HG03135 (cell line): ENCODE measurements around the gene SPG7.
A peak's percentile ranks its signal among the peaks of the same experiment; 100 is the strongest.

Experiments
- ATAC-seq: cut with Tn5 transposase; IDR thresholded peaks from one replicate; pipeline ENCODE4 v1.9.1; 2021; ENCODE audit warnings: mild to moderate bottlenecking, moderate library complexity; ENCODE audit not compliant: unreplicated experiment

Gene SPG7

GRCh38 chr16:89484923-89485679 is 23.1 kb upstream of the SPG7 start:
- peak; percentile 42 for ATAC-seq

- ATAC-seq = no peak
These were observed 22.4 kb upstream of the SPG7 start for GRCh38 chr16:89485701-89486246.

GRCh38 chr16:89489040-89489897 is 18.9 kb upstream of the SPG7 start:
- no peak for ATAC-seq

GRCh38 chr16:89489898-89490438 is 18.2 kb upstream of the SPG7 start:
- ATAC-seq = no peak

DNA sequence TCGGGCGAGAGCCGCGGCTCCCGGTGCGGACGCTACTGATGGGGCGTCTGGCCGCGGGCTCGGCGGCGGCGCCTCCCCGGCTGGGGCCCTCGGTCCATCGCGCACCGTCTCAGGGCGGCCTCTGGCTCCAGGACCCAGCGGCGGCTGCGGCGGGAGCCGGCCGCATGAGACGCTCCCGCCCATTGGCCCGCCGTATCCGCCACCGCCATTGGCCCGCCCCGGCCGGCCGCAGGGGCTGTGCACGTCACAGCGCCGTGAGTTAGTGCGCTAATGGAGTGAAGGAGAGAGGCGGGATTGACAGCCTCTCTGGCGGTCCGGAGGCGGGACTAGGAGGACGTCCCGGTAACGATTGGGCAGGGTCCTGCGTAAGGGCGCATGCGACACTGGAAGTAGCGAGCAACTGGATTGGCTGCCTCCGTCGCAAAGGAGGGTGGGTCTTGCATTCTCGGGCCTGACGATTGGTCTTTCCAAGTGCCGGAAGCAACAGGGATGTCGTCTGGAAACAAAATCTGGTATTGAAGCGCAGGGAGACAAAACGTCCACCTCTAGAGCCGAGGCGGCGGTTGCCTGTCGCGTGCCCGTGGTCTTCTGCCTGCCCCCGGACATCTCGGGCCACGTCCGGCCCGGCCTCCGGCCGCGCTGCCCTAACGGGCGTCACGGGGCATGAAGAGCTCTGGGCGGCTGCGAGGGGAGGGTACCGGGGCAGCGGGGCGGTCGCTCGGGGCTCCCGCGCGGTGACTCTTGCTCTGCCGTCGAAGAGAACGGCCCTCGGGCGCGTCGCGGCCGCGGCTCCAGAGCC is 17.6 kb upstream of the SPG7 start, which contains the start of gene ANKRD11:
TSS of gene ANKRD11 (minus strand) at position 123 of the 799 bp plus-strand sequence. CDS start 173,542 bp downstream, outside the sequence.
- ATAC-seq = peak; percentile 84

GRCh38 chr16:89491238-89491869 is 16.8 kb upstream of the SPG7 start:
- ATAC-seq = no peak

- ATAC-seq = no peak
These were observed 16.1 kb upstream of the SPG7 start for GRCh38 chr16:89491974-89492687.

GRCh38 chr16:89493776-89494175 is 14.4 kb upstream of the SPG7 start:
- no peak for ATAC-seq

- ATAC-seq = no peak
These were observed 13.1 kb upstream of the SPG7 start for GRCh38 chr16:89495121-89495520.

- ATAC-seq = no peak
These were observed 9.4 kb upstream of the SPG7 start for GRCh38 chr16:89498839-89499238.

DNA sequence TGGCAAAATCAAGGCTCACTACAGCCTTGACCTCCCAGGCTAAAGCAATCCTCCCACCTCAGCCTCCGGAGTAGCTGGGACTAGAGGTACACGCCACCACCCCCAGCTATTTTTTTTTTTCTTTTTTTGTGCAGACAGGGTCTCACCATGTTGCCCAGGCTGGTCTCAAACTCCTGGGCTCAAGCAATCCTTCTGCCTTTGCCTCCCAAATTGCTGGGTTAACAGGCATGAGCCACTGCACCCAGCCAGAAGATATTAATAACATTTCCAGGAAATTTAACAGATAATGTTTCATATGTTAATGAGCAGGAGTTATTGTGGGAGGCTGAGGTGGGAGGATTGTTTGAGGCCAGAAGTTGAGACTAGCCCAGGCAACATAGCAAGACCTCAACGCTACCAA is 8.4 kb upstream of the SPG7 start:
- no peak for ATAC-seq

DNA sequence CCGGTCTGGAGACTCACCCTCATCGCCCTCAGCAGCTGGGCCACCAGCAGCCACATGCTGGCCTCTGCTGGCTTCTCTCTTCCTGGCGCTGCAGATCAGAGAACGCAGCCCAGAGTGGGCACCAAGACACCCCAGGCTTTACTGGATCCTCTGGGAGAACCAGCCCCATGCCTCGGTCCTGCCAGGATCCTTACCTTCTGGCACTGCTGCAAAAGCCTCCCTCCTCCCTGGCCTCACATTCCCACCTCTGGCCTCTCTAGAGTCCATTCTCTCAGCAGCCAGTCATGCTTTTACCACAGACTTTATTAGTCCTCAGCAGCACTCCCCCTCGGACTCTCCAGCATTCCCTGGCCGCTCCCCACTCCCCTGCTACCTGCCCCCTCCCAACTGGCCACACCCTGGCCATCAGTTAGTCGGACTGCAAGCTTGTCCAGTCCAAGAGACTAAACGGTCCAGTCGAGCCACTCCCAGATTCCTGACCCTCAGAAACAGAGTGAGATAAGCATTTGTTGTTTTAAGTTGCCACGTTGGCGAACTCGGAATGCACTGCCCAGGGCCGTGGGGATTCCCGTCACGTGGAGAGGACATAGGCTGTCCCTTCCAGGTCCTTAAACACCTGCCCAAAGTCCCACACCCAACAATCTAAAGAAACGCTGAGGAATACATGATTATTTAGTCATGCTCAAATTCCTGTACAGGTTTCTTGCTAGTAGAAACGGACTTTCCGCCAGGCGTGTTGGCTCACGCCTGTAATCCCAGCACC is 5.9 kb upstream of the SPG7 start:
- ATAC-seq = no peak

DNA sequence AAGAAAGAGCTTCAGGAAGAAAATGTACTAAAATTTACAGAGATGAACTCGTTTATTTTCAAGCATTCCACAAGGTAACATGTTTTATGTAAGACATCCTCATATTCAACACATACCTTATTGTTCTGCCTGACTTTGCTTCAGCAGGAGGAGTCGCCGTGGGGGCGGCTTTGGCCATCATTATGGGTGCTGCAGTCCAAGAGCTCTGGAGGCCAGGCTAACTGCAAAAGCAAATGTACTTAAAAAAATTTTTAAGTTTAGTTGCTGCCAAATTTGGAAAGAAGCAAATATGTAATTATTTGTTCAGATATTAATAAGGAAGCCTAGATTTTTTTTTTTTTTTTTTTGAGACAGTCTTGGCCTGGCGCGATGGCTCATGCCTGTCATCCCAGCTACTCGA is 4.1 kb upstream of the SPG7 start:
- no peak for ATAC-seq

- ATAC-seq = peak; percentile 41
These were observed 2.7 kb upstream of the SPG7 start for GRCh38 chr16:89505204-89506112.

DNA sequence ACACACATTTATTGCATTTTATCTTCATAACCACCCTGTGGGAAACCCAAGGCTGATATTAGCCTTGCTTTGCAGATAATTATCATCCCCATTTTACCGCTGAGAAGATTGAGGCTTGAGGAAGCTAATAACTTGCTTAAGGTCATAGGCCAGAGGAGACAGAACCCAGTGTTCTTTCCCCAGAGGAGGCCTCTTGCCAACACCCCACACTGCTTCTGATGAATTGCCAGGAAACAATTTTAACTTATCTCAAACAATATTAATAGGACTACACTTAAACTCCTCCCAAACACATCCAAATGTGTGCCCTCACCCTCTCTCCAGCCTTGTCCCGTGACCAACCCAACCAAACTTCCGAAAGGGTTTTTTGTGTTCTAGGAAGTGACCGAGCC is 2.1 kb upstream of the SPG7 start:
- ATAC-seq = no peak

DNA sequence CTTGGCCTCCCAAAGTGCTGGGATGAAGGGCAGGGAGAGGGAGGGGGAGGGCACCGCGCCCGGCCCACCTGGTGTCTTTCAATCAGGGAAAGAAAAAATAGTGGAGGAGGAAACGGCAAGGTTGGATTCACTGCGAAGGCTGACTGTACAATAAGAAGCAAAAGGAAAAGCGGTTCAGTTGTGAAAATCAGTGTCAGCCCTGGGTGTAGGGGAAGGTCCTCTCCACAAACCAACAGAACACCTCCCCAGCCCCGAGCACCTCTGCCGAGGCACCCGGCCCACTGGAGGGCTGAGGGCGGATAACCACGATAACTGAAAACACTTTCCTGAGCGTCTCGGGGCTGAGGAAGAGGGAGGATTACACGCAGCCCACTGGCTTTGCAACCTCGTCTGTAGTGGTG is 1.4 kb upstream of the SPG7 start:
- ATAC-seq = no peak

- peak; percentile 0 for ATAC-seq
These were observed 879 bp upstream of the SPG7 start for GRCh38 chr16:89507214-89507833.
